KOPT-K1 (cell line): ENCODE results near the gene IPCEF1.
"Not testable (repeated sequence)": the region's sequence is repeated elsewhere in the genome, so short reads cannot be mapped to it uniquely, and the experiment has no call there.

Experiments used
- H3K27ac ChIP-seq: fragments of 200-600 bp; sonication (generic); 2 replicates; pipeline ENCODE4 v1.5.1; 2016; ENCODE audit warnings: antibody characterized with exemption, mild to moderate bottlenecking, low read depth, low read length; ENCODE audit not compliant: poor library complexity, severe bottlenecking
- H3K36me3 ChIP-seq: fragments of 200-600 bp; sonication (generic); 2 replicates; pipeline ENCODE4 v1.5.1; 2017; ENCODE audit warnings: antibody characterized with exemption, mild to moderate bottlenecking, low read length, moderate library complexity; ENCODE audit not compliant: insufficient read depth
- H3K9me3 ChIP-seq: fragments of 200-600 bp; sonication (generic); 2 replicates; pipeline ENCODE4 v1.5.1; 2017; ENCODE audit warnings: antibody characterized with exemption, low read length, mild to moderate bottlenecking; ENCODE audit not compliant: insufficient read depth, poor library complexity, severe bottlenecking

The IPCEF1 gene

DNA sequence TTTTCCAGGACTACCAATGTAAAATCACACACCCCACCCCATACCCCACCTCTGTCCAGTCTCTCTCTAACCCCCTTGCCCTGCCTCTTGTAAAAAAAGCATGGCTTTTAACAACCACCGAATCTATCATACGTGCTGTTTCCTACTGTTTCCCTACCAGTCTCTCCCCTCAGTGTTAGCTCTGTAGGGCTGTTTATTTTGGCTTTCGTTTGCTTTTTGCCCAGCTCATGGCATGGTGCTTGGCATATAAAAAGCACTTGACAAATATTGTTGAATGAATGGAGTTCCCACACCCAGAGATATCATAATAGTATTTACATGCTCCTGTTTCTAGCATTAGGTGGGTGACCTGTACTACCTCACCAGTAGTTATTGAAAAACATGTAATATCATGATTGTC lies 169.4 kb downstream of the IPCEF1 start:
- Histone ChIP-seq H3K9me3 (peaks cover 7% of the 10 kb centered on the region), H3K36me3 (no peaks in the 10 kb centered on the region), H3K27ac (no peak overlapping the region)

DNA sequence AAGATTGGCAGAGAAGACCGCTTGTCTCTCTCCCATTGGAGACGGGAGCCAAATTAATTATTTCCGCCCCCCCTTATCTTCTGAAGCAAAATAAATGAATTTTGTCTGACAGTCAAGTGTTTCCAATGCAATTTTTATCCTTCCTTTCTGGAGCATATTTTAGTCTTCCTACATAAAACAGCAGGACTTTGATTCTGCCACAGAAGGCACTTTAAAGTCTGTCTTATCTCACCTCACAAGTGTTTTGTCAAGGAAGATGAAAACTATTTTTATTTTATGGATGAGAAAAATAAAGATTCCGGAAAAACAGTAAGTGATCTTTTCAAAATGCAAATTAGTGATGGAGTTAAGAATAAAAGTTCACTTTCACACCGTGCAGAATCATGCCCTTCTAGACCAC lies 177.2 kb downstream of the IPCEF1 start:
- Histone ChIP-seq H3K9me3 (peaks cover 7% of the 10 kb centered on the region), H3K27ac (no peak overlapping the region), H3K36me3 (no peaks in the 10 kb centered on the region)

DNA sequence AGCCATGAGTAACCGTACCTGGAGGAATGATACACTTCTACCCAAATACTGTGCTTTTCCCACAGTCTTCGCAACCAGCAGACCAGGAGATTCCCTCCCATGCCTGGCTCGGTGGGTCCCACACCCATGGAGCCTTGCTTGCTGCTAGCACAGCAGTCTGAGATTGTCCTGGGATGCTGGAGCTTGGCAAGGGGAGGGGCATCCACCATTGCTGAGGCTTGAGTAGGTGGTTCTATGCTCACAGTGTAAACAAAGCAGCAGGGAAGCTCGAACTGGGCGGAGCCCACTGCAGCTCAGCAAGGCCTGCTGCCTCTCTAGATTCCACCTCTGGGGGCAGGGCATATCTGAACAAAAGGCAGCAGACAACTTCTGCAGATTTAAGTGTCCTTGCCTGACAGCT lies 184.2 kb downstream of the IPCEF1 start:
- not testable (repeated sequence) for H3K9me3 ChIP-seq, H3K27ac ChIP-seq, H3K36me3 ChIP-seq

DNA sequence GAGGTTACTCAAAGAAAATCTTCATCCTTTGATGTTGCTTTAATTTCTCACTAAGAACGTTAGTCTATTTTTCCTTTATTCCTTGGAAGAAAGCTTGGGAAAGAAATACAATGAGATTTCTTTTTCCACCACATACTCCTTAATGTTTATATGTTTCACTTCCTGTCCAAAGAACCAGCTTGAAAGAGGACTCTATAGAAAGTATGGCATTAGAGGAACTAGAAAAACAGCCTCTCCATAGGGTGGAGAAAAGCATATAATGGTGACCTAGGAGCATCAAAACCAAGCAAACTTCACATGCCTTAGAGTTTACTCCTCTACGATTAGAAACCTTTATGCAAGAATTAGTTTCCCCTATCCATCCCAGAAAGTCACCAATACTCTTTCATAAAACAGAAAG lies 186.5 kb downstream of the IPCEF1 start:
- H3K27ac ChIP-seq, result no peak overlapping the region
- peaks cover 9% of the 10 kb centered on the region; the same call in 1 of the 2 replicates for H3K36me3 ChIP-seq

DNA sequence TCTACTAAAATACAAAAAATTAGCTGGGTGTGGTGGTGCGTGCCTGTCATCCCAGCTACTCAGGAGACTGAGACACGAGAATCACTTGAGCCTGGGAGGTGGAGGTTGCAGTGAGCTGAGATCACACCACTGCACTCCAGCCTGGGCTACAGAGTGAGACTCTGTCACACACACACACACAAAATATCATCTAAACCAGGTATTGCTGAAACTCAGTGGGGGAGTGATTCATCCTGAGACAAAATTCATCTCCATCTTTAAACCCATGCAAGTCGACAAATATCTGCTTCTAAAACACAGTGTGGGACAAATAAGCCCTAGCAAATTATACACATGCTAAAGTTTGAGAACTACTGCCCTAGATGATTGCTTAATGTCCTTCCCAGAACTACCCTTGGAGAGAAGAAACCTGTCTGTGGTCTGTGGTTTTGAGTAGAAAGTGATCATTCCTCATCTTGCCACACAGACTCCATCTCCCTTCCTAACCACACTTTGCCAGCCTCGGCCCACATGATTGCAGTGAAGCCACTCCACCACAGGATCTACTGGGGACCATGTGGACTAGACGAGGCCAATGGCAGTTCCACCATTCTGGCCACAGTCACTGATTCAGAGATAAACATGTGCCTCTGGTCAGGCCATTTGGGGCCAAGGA lies 187.3 kb downstream of the IPCEF1 start:
- H3K9me3 ChIP-seq, result peaks cover 3% of the 10 kb centered on the region
- H3K36me3 ChIP-seq, result peaks cover 9% of the 10 kb centered on the region; the same call in 1 of the 2 replicates
- H3K27ac ChIP-seq, result no peak overlapping the region

More for the DNA sequence above, 186.5 kb downstream of the IPCEF1 start:
- H3K9me3 ChIP-seq, result peaks cover 3% of the 10 kb centered on the region

DNA sequence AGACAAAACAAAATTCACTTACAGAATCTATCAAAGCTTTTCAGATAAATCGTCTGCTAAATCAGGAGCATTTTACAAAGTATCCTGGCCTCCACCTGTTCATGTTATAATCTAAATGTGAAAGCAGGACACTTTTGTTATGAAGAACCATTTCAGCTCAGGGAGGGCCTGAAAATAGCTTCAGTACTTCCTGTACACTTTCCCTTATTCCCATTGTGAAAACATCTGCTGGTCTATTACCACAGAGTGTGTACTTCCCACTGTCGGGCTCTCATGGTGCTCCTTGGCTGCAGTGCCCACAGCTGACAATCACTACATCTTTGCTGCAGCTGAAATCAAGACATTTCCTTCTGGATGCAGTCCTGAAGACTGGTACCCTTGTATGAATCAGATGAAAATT lies 189.5 kb downstream of the IPCEF1 start:
- peaks cover 9% of the 10 kb centered on the region; the same call in 1 of the 2 replicates for H3K36me3 ChIP-seq
- no peak overlapping the region for H3K27ac ChIP-seq
- H3K9me3 ChIP-seq, result peaks cover under 1% of the 10 kb centered on the region

DNA sequence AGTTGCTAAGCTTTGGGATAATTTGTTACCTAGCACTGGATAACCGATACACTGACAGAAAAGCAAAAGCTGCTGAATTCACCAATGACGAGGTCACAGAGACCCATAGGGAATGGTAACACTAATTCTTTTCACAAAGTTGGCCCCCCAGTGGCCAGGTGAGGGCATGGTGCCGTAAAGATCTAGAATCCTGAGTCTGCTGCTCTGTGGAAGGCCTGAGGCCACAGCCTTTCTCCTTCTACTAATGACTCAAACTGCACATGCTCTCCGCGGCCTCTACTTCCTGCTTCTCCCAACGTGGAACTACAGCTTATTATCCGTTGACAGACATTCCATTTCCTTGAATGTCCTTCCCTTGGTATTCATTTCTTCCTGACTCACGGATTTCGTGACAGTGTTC lies 190.5 kb downstream of the IPCEF1 start:
- peaks cover 9% of the 10 kb centered on the region; the same call in 1 of the 2 replicates for H3K36me3 ChIP-seq
- no peak overlapping the region for H3K27ac ChIP-seq
- no peaks in the 10 kb centered on the region for H3K9me3 ChIP-seq

DNA sequence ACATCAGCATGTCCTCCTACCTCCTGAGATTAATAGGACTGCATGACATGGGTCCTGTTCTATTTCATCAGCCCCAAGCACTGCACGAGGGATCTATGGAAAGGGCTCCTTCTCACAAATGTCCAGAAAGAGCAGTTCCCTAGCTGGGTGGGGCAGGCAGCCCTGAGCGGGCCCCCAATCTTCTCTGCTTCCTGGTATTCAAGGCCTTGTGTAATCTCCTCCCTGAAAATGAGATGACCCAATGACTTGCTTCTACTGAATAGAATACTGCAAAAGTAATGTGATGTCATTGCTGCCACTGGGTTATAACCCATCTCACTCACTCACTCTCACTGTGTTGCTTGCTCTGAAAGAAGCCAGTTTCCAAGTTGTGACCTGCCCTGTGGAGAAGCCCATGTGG lies 191.1 kb downstream of the IPCEF1 start:
- Histone ChIP-seq H3K36me3 (peaks cover 9% of the 10 kb centered on the region; the same call in 1 of the 2 replicates), H3K27ac (no peak overlapping the region), H3K9me3 (no peaks in the 10 kb centered on the region)

DNA sequence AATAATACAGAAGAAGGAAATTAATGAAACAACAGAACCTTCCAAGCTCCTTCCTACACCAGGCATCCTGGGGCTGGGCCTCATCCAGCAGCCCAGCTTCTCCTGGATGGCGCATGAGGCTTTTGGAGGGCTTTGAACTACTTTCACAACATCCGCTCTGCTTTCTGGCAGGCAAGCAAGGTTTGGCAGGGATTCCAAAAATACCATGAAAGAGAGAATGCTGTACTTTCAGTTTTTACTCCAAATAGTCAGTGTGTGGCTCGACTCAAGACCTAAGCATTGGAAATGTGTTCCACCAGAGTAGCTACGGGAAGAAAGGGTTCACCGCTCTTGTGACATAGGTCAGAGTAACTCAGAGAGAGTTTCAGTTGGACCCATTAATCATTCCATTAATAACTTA lies 192.2 kb downstream of the IPCEF1 start:
- no peaks in the 10 kb centered on the region for H3K9me3 ChIP-seq
- H3K36me3 ChIP-seq, result peaks cover 10% of the 10 kb centered on the region; the same call in 1 of the 2 replicates
- H3K27ac ChIP-seq, result no peak overlapping the region

DNA sequence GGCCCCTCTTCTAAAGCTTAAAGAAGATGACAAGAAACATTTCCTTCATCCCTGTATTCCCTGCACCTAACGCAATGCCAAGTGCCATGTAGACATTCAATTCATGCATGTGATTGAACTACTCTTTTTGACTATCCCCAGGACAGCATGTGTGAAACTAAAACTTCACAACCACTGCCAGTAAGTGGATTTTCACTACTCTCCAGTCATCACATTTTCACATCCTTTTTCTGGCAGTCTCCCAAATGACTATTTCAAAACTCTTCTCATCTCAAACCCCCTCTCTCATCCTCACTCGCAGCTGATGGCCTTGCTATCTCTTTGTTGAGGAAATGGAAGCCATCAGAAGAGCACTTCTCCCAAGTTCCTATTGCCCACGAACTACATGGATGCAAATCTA lies 194.9 kb downstream of the IPCEF1 start:
- H3K9me3 ChIP-seq, result no peaks in the 10 kb centered on the region
- no peak overlapping the region for H3K27ac ChIP-seq
- peaks cover 9% of the 10 kb centered on the region; the same call in 1 of the 2 replicates for H3K36me3 ChIP-seq

DNA sequence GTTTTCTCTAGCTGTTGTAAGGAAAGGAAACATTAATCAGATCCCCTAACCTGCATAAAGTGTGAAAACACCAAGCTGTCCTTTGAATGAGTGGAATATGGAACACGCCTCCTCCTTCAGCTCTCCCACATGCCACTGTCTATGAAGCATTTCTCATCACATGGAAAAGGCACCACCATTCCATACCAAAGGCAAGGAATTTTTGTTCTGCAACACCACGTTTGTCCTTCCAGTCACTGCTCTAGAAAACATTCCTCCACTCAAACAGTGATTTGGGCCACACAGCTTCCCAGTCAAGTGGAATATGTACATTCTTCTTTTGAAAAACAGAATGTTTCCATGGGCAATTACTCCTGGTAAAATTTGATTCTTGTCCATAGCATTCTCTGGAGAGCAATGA lies 197.5 kb downstream of the IPCEF1 start:
- Histone ChIP-seq H3K27ac (no peak overlapping the region), H3K9me3 (no peaks in the 10 kb centered on the region), H3K36me3 (peaks cover 5% of the 10 kb centered on the region; the same call in 1 of the 2 replicates)

DNA sequence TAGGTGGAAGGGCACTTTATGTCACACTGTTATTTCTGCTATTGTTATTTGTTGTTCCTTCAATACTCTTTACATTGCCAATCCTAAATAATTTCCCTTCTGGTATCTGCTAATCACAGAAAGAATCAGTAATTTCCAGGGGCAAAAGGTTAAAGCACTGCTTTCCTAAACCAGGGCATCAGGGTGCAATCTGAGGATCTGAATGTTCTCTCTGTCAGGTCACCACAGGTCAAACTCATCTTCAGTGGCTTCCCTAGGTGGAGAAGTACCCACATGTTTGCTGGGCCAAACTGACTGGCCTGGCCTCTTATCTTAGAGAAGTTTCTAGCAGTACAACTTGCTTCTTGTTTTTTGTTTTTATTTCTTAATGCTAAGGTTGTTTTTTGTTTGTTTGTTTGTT lies 198.9 kb downstream of the IPCEF1 start:
- Histone ChIP-seq H3K36me3 (peaks cover 5% of the 10 kb centered on the region; the same call in 1 of the 2 replicates), H3K27ac (peak overlapping the region; percentile 66), H3K9me3 (no peaks in the 10 kb centered on the region)

DNA sequence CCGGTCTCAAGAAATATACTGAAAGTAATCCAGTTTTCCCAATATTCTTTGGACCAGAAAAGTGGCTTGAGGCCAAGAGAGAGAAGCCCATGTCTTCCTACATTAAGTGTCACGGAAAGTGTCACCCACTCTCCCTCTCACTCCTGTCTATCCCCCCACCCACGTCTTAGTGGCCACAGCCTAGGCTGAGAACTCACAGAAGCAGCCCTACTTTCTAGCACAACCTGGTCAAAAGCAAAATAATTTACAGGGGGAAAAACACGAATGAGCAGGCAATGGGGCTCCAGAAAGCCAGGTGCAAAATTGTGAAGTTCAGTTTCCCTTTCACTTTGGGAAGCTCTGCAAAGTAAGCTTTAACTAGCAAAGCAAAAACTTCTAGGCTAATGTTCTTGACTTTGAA lies 199.5 kb downstream of the IPCEF1 start:
- Histone ChIP-seq H3K9me3 (no peaks in the 10 kb centered on the region), H3K27ac (peak overlapping the region; percentile 66), H3K36me3 (peaks cover 5% of the 10 kb centered on the region; the same call in 1 of the 2 replicates)

DNA sequence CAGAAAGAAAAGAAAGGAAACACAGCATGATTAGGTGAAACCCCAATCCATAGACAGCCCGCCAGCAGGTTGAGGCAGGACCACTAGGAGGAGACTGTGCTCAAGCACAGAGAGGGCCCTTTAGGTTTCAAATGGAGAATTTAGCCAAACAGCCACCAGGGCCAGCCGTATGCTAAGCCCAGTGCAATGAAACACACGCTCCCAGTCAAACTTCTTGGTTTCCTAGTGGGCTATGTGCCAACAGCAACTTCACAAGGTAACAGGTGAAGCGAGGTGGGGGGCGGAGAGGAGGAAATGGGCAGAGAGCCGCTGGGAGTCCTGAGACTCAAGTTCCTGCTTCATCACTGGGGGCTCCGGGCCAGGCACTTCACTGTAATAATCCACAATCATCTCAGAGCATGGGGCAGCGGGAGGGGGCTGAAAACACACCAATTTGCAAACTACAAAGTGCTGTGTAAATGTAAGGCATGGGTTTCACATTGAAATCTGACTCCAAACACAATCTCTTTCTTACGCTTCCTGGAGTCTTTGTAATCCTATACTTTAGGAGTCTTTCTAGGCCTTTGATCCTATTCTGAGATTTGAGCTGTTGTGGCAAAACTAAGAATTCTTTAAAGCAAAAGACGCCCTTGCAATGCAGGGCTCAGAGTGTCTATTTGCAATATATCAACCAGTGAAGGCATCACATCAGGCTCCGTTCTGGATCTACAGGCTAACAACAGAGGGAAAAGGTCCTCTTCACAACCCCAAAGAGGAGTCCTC lies 200.3 kb downstream of the IPCEF1 start:
- Histone ChIP-seq H3K9me3 (no peaks in the 10 kb centered on the region), H3K27ac (peak overlapping the region; percentile 66), H3K36me3 (peaks cover 5% of the 10 kb centered on the region; the same call in 1 of the 2 replicates)

DNA sequence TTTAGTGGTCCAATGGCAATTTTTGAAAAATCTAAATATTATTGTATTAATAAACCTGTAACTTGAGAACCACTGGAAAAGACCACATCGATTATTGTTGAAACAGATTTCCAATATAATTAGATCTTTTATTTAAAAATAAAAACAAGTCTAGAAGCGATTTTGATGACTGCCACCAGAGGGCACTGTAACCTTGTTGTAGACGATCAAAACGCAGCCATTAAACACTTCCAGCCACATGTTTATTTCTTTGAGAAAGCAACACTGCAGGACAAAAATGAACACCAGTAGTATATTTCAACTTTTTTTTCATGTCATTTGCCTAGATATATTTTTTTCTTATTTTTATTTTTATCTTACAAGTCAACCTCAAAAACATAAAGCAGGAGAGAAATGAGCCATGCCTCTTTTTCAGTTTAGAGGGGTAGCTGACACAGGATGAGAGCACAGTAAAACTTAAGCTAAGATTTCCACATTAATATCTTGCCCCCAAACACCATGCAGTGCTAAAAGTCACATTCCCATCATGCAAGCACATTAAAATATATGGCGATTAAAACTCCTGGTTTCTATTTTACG lies 202.1 kb downstream of the IPCEF1 start:
- H3K36me3 ChIP-seq, result peaks cover 4% of the 10 kb centered on the region; the same call in 1 of the 2 replicates
- H3K9me3 ChIP-seq, result no peaks in the 10 kb centered on the region
- no peak overlapping the region for H3K27ac ChIP-seq
